Subcutaneous adipose tissue (tissue), 4 donors: ENCODE data around the gene MYO1B. TPM values are rescaled to one million over a fixed set of nuclear protein-coding genes. Genes with fewer than 3 reads are reported as not detected.

Experiments
- total RNA-seq, 4 donors: library from RNA; depleted of rRNA; stranded (reverse); fragments of >200 nt; gene quantifications; one replicate each; pipeline ENCODE4 v1.1.0, GENCODE V29; 2016
- TF ChIP-seq, protein P1 (sequence below): fragments of 450-650 bp; IDR thresholded peaks from one replicate; pipeline ENCODE4 v1.5.1; 2016; ENCODE audit warnings: low read depth, mild to moderate bottlenecking, control low read depth, antibody characterized with exemption, moderate library complexity

The MYO1B gene
- total RNA-seq, 4 donors from 2014 or later, result 34.3 to 102 (median 59.3) TPM

DNA sequence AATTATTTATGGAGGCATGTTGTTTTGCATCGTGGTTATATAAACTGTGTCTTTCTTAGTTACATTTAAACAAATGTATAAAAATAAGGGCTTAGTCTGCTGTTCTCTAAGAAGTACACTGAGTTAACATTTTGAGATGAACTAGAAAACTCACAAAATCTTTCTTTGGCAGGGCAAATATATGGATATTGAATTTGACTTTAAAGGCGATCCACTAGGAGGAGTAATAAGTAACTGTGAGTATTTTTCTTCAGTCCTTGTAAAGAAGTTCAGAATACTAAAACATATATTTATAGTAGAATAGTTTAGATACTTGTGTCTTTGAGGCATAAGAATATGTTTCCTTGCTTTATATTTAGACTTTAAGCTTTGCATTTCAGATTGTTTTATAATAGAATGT is 104.8 kb downstream of the MYO1B start:
- TF ChIP-seq, protein P1, sequence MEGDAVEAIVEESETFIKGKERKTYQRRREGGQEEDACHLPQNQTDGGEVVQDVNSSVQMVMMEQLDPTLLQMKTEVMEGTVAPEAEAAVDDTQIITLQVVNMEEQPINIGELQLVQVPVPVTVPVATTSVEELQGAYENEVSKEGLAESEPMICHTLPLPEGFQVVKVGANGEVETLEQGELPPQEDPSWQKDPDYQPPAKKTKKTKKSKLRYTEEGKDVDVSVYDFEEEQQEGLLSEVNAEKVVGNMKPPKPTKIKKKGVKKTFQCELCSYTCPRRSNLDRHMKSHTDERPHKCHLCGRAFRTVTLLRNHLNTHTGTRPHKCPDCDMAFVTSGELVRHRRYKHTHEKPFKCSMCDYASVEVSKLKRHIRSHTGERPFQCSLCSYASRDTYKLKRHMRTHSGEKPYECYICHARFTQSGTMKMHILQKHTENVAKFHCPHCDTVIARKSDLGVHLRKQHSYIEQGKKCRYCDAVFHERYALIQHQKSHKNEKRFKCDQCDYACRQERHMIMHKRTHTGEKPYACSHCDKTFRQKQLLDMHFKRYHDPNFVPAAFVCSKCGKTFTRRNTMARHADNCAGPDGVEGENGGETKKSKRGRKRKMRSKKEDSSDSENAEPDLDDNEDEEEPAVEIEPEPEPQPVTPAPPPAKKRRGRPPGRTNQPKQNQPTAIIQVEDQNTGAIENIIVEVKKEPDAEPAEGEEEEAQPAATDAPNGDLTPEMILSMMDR, result no peak

GRCh38 chr2:191350826-191351225 is 105.6 kb downstream of the MYO1B start:
- TF ChIP-seq, protein P1, result no peak

GRCh38 chr2:191351298-191351697 is 106.1 kb downstream of the MYO1B start:
- TF ChIP-seq, protein P1, result no peak

DNA sequence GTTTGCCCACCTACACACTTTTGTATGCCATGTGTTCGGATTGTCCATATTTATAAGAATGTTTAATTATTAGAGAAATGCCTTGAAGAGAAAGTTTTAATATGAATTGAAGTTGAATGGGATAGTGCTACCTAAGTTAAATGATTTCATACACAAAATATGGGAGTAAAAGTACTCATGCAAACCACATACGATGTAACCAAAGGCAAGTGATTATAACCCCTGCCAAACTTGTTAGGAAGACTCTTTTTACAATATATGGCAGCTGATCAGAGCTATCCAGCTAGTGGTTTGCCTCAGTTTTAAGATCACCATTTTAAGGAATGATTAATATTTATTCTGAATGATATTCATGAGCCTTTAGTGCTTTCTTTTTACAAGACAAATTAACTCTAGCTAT is 106.7 kb downstream of the MYO1B start:
- TF ChIP-seq, protein P1, result no peak

DNA sequence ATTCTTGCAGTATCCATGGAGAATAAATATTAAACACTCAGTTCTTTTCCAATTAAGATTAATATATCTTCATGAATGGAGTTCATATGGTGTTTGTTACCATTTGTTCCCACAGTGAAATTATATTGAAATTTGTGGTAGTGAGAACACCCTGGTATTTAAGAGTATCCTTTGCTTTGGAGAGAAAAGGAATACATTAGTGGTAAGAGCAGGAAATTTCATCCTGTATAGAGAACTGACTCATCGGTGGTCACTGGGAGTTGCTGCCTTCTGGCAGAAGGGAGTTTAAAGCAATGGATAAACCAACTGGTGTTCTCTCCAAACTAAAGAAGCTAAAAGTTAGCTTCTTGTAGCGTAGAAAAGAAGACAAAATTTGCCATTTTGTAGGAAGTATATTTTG is 107.3 kb downstream of the MYO1B start:
- TF ChIP-seq, protein P1, result no peak

DNA sequence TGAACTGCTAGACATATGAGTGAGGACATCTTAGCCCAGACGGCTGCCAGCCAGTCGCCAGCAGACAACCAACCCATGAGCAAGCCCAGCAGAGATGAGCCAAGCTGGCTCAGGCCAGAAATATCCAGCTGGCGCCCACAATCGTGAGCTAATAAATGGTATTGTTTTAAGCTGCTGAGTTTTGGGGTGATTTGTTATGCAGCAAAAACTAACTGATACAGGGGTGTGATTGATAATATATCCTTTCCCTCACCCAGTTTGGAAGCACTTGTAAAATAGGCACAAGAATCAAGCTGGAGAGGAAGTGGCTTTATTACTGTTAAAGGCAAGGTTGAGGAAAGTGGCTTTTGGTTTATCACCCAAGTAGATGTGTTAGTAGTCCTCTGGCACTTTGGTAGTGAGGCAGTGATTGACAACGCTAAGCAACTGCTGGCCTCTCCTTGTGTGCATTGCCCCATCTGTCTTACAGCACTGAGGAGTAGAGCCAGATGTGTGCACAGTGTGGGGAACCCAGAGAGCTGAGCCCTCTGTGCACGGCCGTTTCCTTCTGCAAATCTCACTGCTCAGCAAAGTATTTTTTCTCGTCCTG is 110.1 kb downstream of the MYO1B start:
- TF ChIP-seq, protein P1, result no peak

- TF ChIP-seq, protein P1, result no peak
These were observed 112.5 kb downstream of the MYO1B start for GRCh38 chr2:191357678-191358077.
